Astrocyte (in vitro differentiated cells and primary cell): Measurements from ENCODE around the gene TRIM23. TPM values are rescaled to one million over a fixed set of nuclear protein-coding genes. Genes with fewer than 3 reads are reported as not detected.

Source experiments
- DNase-seq: peaks from one replicate; pipeline ENCODE4 v3.0.0-alpha.2; 2010; ENCODE audit warnings: low read depth
- FAIRE-seq: peaks from 2 replicates; lab custom pipeline; 2011; peaks lifted over from hg19 to GRCh38; lab: Jason Lieb, UNC
- H2AFZ ChIP-seq: 2 replicates; pipeline ENCODE4 v1.6.0; 2012; ENCODE audit warnings: low read depth, low read length, inconsistent platforms
- H3K27ac ChIP-seq: 2 replicates; pipeline ENCODE4 v1.5.1; 2011; ENCODE audit warnings: low read depth, low read length, inconsistent platforms
- H3K27me3 ChIP-seq: 2 replicates; pipeline ENCODE4 v1.6.0; 2011; ENCODE audit warnings: low read length, inconsistent platforms; ENCODE audit not compliant: insufficient read depth
- H3K36me3 ChIP-seq: 2 replicates; pipeline ENCODE4 v1.5.1; 2011; ENCODE audit warnings: low read length, inconsistent platforms; ENCODE audit not compliant: insufficient read depth
- H3K4me1 ChIP-seq: 2 replicates; pipeline ENCODE4 v1.5.1; 2011; ENCODE audit warnings: low read length, inconsistent platforms; ENCODE audit not compliant: insufficient read depth
- H3K4me2 ChIP-seq: 2 replicates; pipeline ENCODE4 v1.6.0; 2012; ENCODE audit warnings: low read length, inconsistent platforms
- H3K4me3 ChIP-seq: 2 replicates; pipeline ENCODE4 v1.5.1; 2011; ENCODE audit warnings: low read depth, mild to moderate bottlenecking, low read length, inconsistent platforms; ENCODE audit not compliant: insufficient read depth
- H3K79me2 ChIP-seq: 2 replicates; pipeline ENCODE4 v1.6.0; 2012; ENCODE audit warnings: mild to moderate bottlenecking, low read length, inconsistent platforms; ENCODE audit not compliant: insufficient read depth
- H3K9ac ChIP-seq: 2 replicates; pipeline ENCODE4 v1.6.0; 2012; ENCODE audit warnings: mild to moderate bottlenecking, low read length, inconsistent platforms
- H3K9me3 ChIP-seq: 2 replicates; pipeline ENCODE4 v1.5.1; 2012; ENCODE audit warnings: low read depth, mild to moderate bottlenecking, low read length, inconsistent platforms; ENCODE audit not compliant: insufficient read depth
- H4K20me1 ChIP-seq: 2 replicates; pipeline ENCODE4 v1.6.0; 2012; ENCODE audit warnings: low read length, inconsistent platforms; ENCODE audit not compliant: insufficient read depth
- H3K27ac Mint-ChIP-seq: one replicate; pipeline ENCODE4 v1.8.0; 2021; ENCODE audit warnings: mild to moderate bottlenecking, mixed read lengths; ENCODE audit not compliant: unreplicated experiment
- H3K27me3 Mint-ChIP-seq: one replicate; pipeline ENCODE4 v1.8.0; 2021; ENCODE audit warnings: low read depth, mixed read lengths; ENCODE audit not compliant: unreplicated experiment
- H3K36me3 Mint-ChIP-seq: one replicate; pipeline ENCODE4 v1.8.0; 2021; ENCODE audit warnings: low read depth, mixed read lengths; ENCODE audit not compliant: unreplicated experiment
- H3K4me1 Mint-ChIP-seq: one replicate; pipeline ENCODE4 v1.8.0; 2021; ENCODE audit warnings: low read depth, mixed read lengths; ENCODE audit not compliant: unreplicated experiment
- H3K4me3 Mint-ChIP-seq: one replicate; pipeline ENCODE4 v1.8.0; 2021; ENCODE audit warnings: mild to moderate bottlenecking, moderate library complexity, mixed read lengths; ENCODE audit not compliant: unreplicated experiment
- H3K9me3 Mint-ChIP-seq: one replicate; pipeline ENCODE4 v1.8.0; 2021; ENCODE audit warnings: mild to moderate bottlenecking, mixed read lengths; ENCODE audit not compliant: unreplicated experiment
- EZH2 ChIP-seq: IDR thresholded peaks from 2 replicates; pipeline ENCODE4 v1.6.1; 2012; ENCODE audit warnings: mild to moderate bottlenecking, low read length, inconsistent platforms; ENCODE audit not compliant: insufficient read depth
- total RNA-seq: library from RNA; stranded (reverse); gene quantifications from 2 replicates; pipeline ENCODE4 v1.2.1, GENCODE V29; 2021
- TF ChIP-seq, protein P1 (sequence below): IDR thresholded peaks from 2 replicates; pipeline ENCODE4 v1.5.1; 2011; ENCODE audit warnings: low read depth, mild to moderate bottlenecking, inconsistent platforms, low read length, moderate library complexity; ENCODE audit not compliant: insufficient read depth

The TRIM23 gene
- total RNA-seq, 1 donor from 2014 or later = 14.6 TPM

DNA sequence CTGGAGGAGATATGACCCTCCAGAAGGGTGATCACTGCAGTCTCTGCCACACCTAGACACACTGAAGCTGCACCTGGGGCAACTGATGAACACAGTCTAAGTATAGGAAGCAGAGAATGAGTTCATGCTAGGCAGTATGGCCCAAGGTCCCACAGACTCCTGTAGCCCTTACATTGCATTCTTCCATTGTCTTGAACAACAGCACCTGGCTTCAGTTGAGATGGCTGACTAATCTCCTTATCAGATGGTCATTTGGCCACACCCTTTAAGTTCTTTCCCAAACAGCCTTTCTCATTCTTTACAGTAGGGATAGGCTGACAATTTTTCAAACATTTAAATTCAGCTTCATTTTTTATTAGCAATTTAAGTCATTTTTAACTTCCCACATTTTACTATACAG lies 84.3 kb downstream of the TRIM23 start:
- Histone ChIP-seq H3K4me3 (no peak overlapping the region), H3K4me2 (no peak overlapping the region), H3K27ac (no peak overlapping the region), H3K4me1 (no peaks in the 10 kb centered on the region), H4K20me1 (no peaks in the 10 kb centered on the region), H3K36me3 (peaks cover 3% of the 10 kb centered on the region), H3K79me2 (no peaks in the 10 kb centered on the region), H2AFZ (no peak overlapping the region), H3K9me3 (no peaks in the 10 kb centered on the region), H3K9ac (no peak overlapping the region), H3K27me3 (no peaks in the 10 kb centered on the region)
- Mint-ChIP-seq H3K9me3 (no peaks in the 10 kb centered on the region), H3K36me3 (no peaks in the 10 kb centered on the region), H3K27me3 (no peaks in the 10 kb centered on the region), H3K27ac (no peak overlapping the region), H3K4me3 (no peak overlapping the region), H3K4me1 (peaks cover 3% of the 10 kb centered on the region)
- TF ChIP-seq EZH2 = no peak
- TF ChIP-seq, protein P1, sequence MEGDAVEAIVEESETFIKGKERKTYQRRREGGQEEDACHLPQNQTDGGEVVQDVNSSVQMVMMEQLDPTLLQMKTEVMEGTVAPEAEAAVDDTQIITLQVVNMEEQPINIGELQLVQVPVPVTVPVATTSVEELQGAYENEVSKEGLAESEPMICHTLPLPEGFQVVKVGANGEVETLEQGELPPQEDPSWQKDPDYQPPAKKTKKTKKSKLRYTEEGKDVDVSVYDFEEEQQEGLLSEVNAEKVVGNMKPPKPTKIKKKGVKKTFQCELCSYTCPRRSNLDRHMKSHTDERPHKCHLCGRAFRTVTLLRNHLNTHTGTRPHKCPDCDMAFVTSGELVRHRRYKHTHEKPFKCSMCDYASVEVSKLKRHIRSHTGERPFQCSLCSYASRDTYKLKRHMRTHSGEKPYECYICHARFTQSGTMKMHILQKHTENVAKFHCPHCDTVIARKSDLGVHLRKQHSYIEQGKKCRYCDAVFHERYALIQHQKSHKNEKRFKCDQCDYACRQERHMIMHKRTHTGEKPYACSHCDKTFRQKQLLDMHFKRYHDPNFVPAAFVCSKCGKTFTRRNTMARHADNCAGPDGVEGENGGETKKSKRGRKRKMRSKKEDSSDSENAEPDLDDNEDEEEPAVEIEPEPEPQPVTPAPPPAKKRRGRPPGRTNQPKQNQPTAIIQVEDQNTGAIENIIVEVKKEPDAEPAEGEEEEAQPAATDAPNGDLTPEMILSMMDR = no peak
- DNase-seq (peak; percentile 16), FAIRE-seq (no peak)

Other genes starting within 250 kb of the TRIM23 start
- gene ADAMTS6, start 142.4 kb downstream of the TRIM23 start, total RNA-seq = 27.7 and 37.1 TPM in 2 replicates
- 5.6 and 7.0 TPM in 2 replicates for gene CENPK, start 61.2 kb downstream of the TRIM23 start, total RNA-seq
- 20.4 and 21.4 TPM in 2 replicates for gene PPWD1, start 61.0 kb downstream of the TRIM23 start, total RNA-seq
- 2.4 and 2.7 TPM in 2 replicates for gene SHLD3, start 694 bp upstream of the TRIM23 start, total RNA-seq
- gene TRAPPC13, start 694 bp upstream of the TRIM23 start, total RNA-seq = 14.7 and 16.3 TPM in 2 replicates
- gene SGTB, start 97.8 kb upstream of the TRIM23 start, total RNA-seq = 29.5 and 31.7 TPM in 2 replicates
- gene NLN, start 97.9 kb upstream of the TRIM23 start, total RNA-seq = 59.3 and 65.2 TPM in 2 replicates